Spleen (tissue), 11 donors: ENCODE measurements around the gene SLC6A5. TPM values are rescaled to one million over a fixed set of nuclear protein-coding genes. Genes with fewer than 3 reads are reported as not detected.

Experiments used
- DNase-seq: peaks from one replicate; pipeline ENCODE4 v3.0.0-alpha.2; 2020
- H3K27ac ChIP-seq, 8 donors: fragments of 200-600 bp; sonication (generic) in 7 of 8; 1 replicate in 4 of 8; 2 replicates in 4 of 8; pipeline versions ENCODE4 v1.5.0 to v1.8.0; 2016 to 2021; ENCODE audit warnings: inconsistent platforms in 4 of 8, mild to moderate bottlenecking in 4 of 8, moderate library complexity in 1 of 8
- H3K27me3 ChIP-seq, 7 donors: fragments of 200-600 bp; sonication (generic) in 6 of 7; replicated peaks in 1 of 7; 1 replicate in 4 of 7; 2 replicates in 3 of 7; pipeline versions ENCODE4 v1.5.0 to v1.8.0; 2016 to 2021; ENCODE audit warnings: inconsistent platforms in 3 of 7, mild to moderate bottlenecking in 1 of 7
- H3K36me3 ChIP-seq, 6 donors: fragments of 200-600 bp; sonication (generic) in 5 of 6; 1 replicate in 4 of 6; 2 replicates in 2 of 6; pipeline versions ENCODE4 v1.5.0 to v1.8.0; 2016 to 2021; ENCODE audit warnings: inconsistent platforms in 2 of 6
- H3K4me1 ChIP-seq, 6 donors: fragments of 200-600 bp; sonication (generic) in 5 of 6; 1 replicate in 3 of 6; 2 replicates in 3 of 6; pipeline versions ENCODE4 v1.5.0 to v1.8.0; 2016 to 2021; ENCODE audit warnings: inconsistent platforms in 3 of 6
- H3K4me3 ChIP-seq, 8 donors: fragments of 200-600 bp; sonication (generic) in 7 of 8; 1 replicate in 4 of 8; 2 replicates in 4 of 8; pipeline versions ENCODE4 v1.5.0 to v1.8.0; 2016 to 2021; ENCODE audit warnings: inconsistent platforms in 4 of 8, mild to moderate bottlenecking in 4 of 8, moderate library complexity in 2 of 8
- H3K9me3 ChIP-seq, 8 donors: fragments of 200-600 bp; sonication (generic) in 7 of 8; 1 replicate in 4 of 8; 2 replicates in 4 of 8; pipeline versions ENCODE4 v1.5.0 to v1.8.0; 2016 to 2021; ENCODE audit warnings: inconsistent platforms in 4 of 8
- POLR2A ChIP-seq, 3 donors: fragments of 450-650 bp; IDR thresholded peaks; one replicate each; pipeline ENCODE4 v1.5.1; 2017; ENCODE audit warnings: antibody characterized with exemption in 3 of 3, mild to moderate bottlenecking in 1 of 3
- POLR2AphosphoS5 ChIP-seq, 3 donors: sonication (generic); formaldehyde crosslinking; IDR thresholded peaks; one replicate each; pipeline ENCODE4 v1.5.1; 2017; ENCODE audit warnings: antibody characterized with exemption in 3 of 3
- WGBS, 5 donors: extraction: QIAGEN DNeasy Blood & Tissue Kit in 3 of 5; methylation state at CpG; one replicate each; pipeline versions ENCODE4 v1.1.5 to v1.1.7; 2013 to 2018; 5-methylcytosine and 5-hydroxymethylcytosine counted together
- intact Hi-C: fragments of 100-400 bp; cut with DNase I; formaldehyde crosslinking; loops from one replicate; pipeline ENCODE4 v1.15.0; 2023; ENCODE audit warnings: low total_unique reads
- polyA plus RNA-seq, 3 donors: library from polyadenylated mRNA; stranded (reverse); fragments of 200-250 nt; gene quantifications; one replicate each; pipeline ENCODE4 v1.2.1, GENCODE V29; 2013
- total RNA-seq, 7 donors: library from RNA; depleted of rRNA in 3 of 7; stranded (reverse); fragments of >200 nt in 3 of 7; fragmentation: NEBNext Ultra II Directional in 4 of 7; extraction: Animal tissue kit (Norgen Biotek cat#: 25700) in 4 of 7; gene quantifications; one replicate each; pipeline versions ENCODE4 v1.1.0 to v1.2.1, GENCODE V29; 2016 to 2021
- TF ChIP-seq, protein P1 (sequence below), 11 experiments: fragments of 200-600 bp in 7 of 11; fragments of 450-650 bp in 4 of 11; sonication (generic) in 4 of 11; IDR thresholded peaks in 8 of 11; conservative IDR thresholded peaks in 3 of 11; 1 replicate in 7 of 11; 2 replicates in 4 of 11; pipeline versions ENCODE4 v1.4.0 to v1.8.0; 2016 to 2021; ENCODE audit warnings: antibody characterized with exemption in 11 of 11, inconsistent platforms in 4 of 11, mild to moderate bottlenecking in 1 of 11
- donor health status: healthy with polysubstance abuse.
- donor health status: DM: no; HTN: no; CAD: no; lungs with moderate emphysema.
- donor health status: DM: no; HTN: no; CAD: no.
- donor health status: Bipolar disorder and iron deficiency.
- donor health status: healthy.
- donor health status: DM: no; HTN: no; CAD: no.
- donor health status: DM: yes; HTN: yes; CAD: no.

The SLC6A5 gene
- total and polyA plus RNA-seq, 10 donors, result not detected

DNA sequence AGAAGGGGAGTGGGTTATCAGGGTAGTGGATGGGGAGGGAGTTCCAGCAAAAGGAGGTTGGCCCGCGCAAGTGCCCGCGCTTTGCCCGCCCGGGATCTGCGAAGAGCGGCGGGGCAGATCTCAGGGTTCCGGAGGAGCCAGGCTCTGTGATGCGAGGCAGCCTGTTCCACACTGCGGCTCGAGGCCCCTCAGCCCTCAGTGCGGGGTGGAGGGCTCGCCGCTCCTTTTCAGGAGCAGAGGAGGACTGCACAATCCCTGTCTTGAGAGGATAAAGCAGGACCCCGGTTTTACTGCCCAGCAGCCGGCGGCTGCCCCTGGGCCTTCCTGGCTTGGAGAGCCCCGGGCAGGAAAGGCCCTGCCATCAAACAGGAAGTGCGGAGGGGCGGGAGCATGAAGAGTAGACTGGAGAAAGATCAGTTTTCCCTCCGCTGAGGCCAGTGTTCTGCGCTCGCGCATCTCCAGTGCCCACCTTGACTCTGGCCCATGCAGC, 6.2 kb downstream of the SLC6A5 start:
- WGBS, 5 donors, result 6 to 30% (median 12%) methylated on average over 13 to 26 of the region's 26 CpGs
- no peak overlapping the region for H3K4me3 ChIP-seq
- intact Hi-C loops, result no loop called here
- no peaks in the 10 kb centered on the region for H3K36me3 ChIP-seq
- peaks cover 0 to 16% (median 6%) of the 10 kb centered on the region in 6 donors for H3K4me1 ChIP-seq
- no peaks in the 10 kb centered on the region for H3K9me3 ChIP-seq
- peaks cover 7 to 100% (median 63%) of the 10 kb centered on the region in 7 donors for H3K27me3 ChIP-seq
- TF ChIP-seq POLR2A (IDR thresholded peaks at IDR 0.05) (no peak), POLR2AphosphoS5 (IDR thresholded peaks at IDR 0.05) (no peak)
- TF ChIP-seq, protein P1, sequence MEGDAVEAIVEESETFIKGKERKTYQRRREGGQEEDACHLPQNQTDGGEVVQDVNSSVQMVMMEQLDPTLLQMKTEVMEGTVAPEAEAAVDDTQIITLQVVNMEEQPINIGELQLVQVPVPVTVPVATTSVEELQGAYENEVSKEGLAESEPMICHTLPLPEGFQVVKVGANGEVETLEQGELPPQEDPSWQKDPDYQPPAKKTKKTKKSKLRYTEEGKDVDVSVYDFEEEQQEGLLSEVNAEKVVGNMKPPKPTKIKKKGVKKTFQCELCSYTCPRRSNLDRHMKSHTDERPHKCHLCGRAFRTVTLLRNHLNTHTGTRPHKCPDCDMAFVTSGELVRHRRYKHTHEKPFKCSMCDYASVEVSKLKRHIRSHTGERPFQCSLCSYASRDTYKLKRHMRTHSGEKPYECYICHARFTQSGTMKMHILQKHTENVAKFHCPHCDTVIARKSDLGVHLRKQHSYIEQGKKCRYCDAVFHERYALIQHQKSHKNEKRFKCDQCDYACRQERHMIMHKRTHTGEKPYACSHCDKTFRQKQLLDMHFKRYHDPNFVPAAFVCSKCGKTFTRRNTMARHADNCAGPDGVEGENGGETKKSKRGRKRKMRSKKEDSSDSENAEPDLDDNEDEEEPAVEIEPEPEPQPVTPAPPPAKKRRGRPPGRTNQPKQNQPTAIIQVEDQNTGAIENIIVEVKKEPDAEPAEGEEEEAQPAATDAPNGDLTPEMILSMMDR (IDR thresholded peaks at IDR 0.05 in 8 of 11, conservative IDR thresholded peaks at IDR 0.05 in 3 of 11), result no peak
- DNase-seq, result no peak
- no peak overlapping the region for H3K27ac ChIP-seq

DNA sequence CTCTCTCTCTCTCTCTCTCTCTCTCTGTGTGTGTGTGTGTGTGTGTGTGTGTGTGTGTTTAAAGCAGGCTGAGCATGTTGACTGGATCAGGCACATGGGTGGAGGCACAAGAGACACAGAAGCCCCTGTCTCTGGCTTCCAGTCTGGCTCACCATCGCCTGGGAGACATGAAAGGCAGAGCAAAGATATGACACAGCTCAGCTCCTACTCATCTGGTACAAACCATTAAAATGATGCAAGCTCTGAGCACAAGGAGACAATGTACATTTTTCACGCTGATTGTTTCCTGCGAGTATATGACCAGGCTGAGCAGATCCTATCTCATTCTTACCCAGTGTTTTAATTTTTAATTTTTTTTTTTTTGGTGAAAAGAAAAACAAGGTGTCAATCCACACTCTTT, 9.5 kb downstream of the SLC6A5 start:
- Histone ChIP-seq H3K4me3 (no peak overlapping the region), H3K27me3 (peaks cover 4 to 100% (median 33%) of the 10 kb centered on the region in 7 donors), H3K9me3 (no peaks in the 10 kb centered on the region), H3K4me1 (peaks cover 0 to 16% (median 6%) of the 10 kb centered on the region in 6 donors), H3K36me3 (no peaks in the 10 kb centered on the region), H3K27ac (no peak overlapping the region)
- TF ChIP-seq, protein P1 (IDR thresholded peaks at IDR 0.05 in 8 of 11, conservative IDR thresholded peaks at IDR 0.05 in 3 of 11), result no peak
- TF ChIP-seq POLR2AphosphoS5 (IDR thresholded peaks at IDR 0.05) (no peak), POLR2A (IDR thresholded peaks at IDR 0.05) (no peak)
- WGBS, 5 donors, result 75 to 88% (median 84%) methylated on average over 3 of the region's 3 CpGs
- DNase-seq, result no peak
- intact Hi-C loops, result no loop called here

DNA sequence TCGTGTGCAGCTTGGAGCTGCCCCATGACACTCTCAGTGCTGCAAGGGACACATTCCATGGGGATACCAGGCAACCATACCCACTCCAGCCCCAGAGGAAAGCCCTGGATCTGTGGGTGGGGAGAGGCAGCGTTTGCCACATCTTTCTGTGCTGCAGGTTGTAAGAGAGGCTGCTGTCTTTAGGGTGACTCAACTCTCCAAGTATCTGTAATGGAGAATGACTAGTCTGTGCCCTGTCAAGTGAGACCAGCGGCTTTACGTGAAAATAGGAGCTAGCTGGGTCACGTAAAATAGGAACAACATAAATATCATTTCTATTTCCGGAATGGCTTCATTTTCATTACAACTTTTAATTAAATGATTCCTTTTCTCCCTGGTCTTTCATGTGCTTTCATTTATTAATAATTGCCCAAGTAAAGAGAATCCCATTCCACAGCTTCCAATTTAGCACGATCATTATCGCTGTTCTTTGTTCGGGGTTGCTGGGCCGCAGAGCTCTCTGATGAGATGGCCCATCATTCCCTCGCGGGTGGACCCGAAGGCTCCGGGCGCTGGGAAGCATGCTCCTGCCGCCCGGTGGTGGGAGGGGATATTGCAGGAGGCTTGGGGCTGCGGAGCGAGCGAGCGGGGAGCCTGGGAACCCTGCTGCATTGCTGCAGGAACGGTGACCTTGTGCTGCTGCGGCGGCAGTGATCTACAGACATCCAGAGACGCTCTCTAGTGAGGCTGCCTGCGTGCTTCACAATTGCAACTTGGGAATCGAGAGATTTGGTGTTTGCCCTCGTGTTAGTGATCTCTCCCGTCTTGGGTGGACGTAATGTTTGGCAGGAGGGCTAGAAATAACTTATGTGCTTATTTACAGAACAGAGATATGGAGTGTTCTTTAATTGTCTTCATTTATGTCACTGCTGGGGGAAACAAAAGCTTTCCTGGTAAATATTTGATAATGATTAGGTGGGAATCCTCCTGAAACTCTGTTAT, 10.6 kb downstream of the SLC6A5 start:
- intact Hi-C loops, result loop anchor here (10.0 kb wide), 1 partner anchor 215 kb away; no protein-coding TSS in a partner anchor
- peak; percentile 86 for DNase-seq
- Histone ChIP-seq H3K27me3 (peaks cover 0 to 99% (median 22%) of the 10 kb centered on the region in 7 donors), H3K36me3 (no peaks in the 10 kb centered on the region), H3K27ac (no peak overlapping the region), H3K4me1 (peaks cover 0 to 16% (median 6%) of the 10 kb centered on the region in 6 donors), H3K9me3 (no peaks in the 10 kb centered on the region), H3K4me3 (peak overlapping the region in 1 of 8 donors; percentile 21)
- WGBS, 5 donors, result 10 to 15% (median 12%) methylated on average over 30 of the region's 30 CpGs
- TF ChIP-seq, protein P1 (IDR thresholded peaks at IDR 0.05 in 8 of 11, conservative IDR thresholded peaks at IDR 0.05 in 3 of 11), result peak; percentile 58 to 90 (median 82)
- TF ChIP-seq POLR2A (IDR thresholded peaks at IDR 0.05), result no peak
- TF ChIP-seq POLR2AphosphoS5 (IDR thresholded peaks at IDR 0.05), result peak in 1 of 3 donors; percentile 26

DNA sequence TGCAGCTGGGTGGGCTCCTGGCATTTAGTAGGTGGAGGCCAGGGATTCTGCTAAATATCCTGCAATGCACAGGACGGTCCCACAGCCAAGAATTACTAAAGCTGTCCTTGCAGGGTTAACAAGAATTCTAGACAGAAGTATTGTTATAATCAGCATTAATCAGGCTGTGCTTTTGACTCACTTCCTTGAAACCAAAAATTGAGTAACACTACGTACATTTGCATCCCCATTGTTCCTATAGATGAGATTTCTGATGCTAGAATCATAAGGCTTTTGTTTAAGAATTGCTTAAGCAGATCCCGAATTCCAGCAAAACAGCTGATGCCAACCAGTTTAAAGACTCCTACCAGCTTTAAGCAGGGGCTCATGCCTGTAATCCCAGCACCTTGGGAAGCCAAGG, 11.4 kb downstream of the SLC6A5 start:
- 47 to 68% (median 58%) methylated on average over 3 of the region's 3 CpGs for WGBS, 5 donors
- no peak for DNase-seq
- Histone ChIP-seq H3K27ac (no peak overlapping the region), H3K36me3 (no peaks in the 10 kb centered on the region), H3K9me3 (no peaks in the 10 kb centered on the region), H3K4me1 (peaks cover 0 to 8% (median 6%) of the 10 kb centered on the region in 6 donors), H3K4me3 (no peak overlapping the region), H3K27me3 (peaks cover 0 to 98% (median 14%) of the 10 kb centered on the region in 7 donors)
- TF ChIP-seq, protein P1 (IDR thresholded peaks at IDR 0.05 in 8 of 11, conservative IDR thresholded peaks at IDR 0.05 in 3 of 11), result no peak
- no peak for TF ChIP-seq POLR2AphosphoS5 (IDR thresholded peaks at IDR 0.05)
- TF ChIP-seq POLR2A (IDR thresholded peaks at IDR 0.05), result no peak
- intact Hi-C loops, result loop anchor here (10.0 kb wide), 1 partner anchor 216 kb away; no protein-coding TSS in a partner anchor
